NCI-H510A (cell line): ENCODE measurements around the gene RTN1.

ENCODE experiments used
- DNase-seq: peaks from one replicate; lab custom pipeline; 2025; lab: John Stamatoyannopoulos, UW

The RTN1 gene

GRCh38 chr14:59788176-59788575 lies 82.4 kb downstream of the RTN1 start:
- no peak for DNase-seq

DNA sequence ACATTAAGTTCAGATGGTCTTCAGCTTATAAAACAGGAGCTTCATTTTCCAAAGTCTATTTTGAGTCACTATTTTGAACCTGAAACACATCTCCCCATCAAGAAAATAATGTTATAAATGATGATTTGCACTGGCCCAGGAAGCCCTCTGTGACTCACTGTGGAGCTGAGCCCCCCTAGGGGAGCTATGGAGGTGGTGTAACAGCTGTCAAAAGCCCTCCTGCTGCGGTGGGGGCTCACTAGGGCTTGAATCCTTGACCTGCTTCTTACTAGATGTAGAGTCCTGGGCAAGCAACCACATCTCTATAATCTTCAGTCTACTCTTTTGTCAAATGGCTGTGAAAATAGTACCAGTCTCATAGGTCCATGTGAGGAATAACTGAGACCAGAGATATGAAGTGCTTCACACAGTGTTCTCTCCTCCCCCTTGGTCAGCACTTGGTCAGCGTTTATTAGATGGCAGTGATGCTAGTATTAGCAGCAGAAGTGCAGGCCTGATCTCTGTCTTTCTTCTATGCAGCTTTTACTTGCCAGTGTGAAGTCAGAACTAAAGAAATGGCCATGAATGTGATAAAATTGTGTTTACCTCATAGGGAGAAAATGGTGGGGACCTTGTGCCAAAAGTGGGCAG lies 83.4 kb downstream of the RTN1 start:
- DNase-seq, result no peak

DNA sequence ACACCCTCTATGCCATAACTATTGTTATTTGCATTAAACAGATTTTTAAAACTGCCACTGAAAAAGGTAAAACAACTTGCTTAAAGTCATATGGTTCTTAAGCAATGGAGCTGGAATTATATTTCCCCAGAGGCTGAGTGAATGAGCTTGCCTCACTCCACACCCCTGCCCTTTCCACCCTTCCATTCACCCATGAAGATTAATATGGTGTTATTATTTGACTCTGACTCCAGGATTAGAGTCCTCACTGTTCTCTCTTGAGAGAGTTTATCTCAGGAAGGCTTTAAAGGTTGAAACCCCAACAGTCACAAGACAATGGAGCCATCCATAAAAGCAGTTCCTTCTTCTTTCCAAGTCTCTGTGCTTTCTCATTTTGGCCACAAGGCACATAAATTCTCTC lies 84.9 kb downstream of the RTN1 start:
- no peak for DNase-seq

DNA sequence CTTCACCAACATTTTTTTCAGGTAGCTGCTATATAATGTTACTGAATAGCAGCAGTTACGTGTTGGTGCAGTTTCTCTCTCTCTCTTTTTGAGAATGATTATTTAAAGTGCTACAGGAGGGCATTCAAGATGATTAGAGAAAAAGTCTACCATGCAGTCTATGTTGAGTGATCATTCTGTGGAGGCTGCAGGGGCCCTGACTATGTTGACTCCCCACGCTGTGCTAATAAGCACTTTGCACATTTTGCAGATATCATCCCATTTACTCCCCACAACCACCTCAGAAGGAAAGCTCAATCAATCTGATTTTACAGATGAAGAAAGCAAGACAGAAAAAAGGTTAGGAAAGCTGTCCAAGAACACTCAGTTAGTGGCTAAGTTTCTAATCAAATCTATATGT lies 87.8 kb downstream of the RTN1 start:
- no peak for DNase-seq

DNA sequence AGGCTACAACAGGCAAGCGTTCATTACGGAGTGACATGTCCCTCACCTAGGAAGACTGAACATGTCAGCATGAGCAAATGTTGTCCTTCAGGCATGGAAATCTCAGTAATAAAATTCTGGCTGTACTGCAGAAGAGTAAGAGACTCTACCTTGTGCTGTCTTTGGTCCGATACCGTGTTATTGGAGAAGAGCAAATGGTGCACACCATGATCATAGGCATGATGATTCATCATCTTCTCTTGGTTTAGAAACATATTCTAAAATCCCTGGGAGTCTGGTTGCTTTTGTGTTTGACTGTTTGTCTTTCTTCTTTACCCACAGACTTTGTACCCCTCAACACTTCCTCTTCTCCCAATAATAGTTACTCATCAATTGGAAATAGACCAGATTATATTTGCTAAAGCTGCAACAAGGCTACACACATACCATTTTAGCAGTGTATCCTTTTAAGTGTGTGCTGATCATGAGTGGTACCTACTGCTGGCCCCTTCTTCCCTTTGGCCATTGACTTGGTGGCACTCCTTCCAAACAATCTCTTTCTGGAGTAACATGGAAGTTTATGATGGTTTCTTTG lies 93.5 kb downstream of the RTN1 start:
- no peak for DNase-seq

DNA sequence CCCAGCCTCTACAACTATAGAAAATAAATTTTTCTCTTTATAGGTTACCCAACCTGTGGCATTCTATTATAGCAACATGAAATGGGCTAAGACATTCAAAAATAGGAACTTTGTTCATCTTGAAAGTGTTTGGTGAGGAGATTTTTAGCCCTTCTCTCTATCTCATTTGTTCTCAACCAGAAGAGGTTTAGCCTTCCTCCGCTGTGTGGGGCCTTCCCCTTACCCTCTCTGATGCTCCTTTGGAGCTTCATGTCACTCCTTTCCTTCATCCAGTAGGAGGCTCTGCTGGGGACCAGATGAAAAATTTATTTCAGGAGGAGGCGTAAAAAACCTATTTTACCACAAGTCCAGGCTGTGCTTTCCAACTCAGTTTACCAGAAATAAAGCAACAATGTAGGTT lies 94.1 kb downstream of the RTN1 start:
- DNase-seq, result no peak

DNA sequence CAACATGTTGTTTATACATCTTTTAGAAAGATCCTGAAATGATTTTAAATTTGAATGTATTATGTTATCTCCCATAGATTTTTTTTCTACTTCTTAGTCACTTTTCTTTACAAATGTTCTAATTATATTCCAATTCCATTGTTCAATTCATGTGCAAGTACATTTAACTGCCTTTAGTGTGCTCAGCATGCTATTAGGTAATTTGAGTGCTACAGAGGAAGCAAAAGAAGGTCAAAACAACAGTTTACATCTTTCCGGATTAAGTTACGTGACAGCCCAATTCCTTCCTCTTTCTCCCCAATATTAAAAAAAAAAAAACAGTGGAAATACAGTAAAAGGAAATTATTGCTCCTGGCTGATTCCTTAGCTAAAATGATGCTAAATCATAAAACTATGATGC lies 98.3 kb downstream of the RTN1 start:
- no peak for DNase-seq

DNA sequence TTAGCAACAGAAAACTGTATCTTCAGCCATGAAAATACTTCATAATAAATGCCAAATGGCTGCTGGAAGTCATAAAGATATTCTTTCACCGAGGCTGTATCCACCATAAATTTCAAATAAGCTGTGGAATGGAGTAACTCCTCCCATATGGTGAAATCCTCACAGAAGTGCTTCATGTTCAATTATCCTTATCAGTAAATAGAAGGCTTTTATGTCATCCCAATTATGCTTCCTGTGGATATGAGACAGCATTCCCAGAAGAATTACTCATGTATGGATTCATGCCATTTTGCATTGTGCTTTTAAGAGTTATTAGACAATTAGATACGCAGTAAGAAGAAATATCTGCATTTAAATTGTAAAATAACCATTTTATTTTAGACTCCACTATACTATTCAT lies 99.0 kb downstream of the RTN1 start:
- DNase-seq, result no peak

GRCh38 chr14:59769586-59769985 lies 101.0 kb downstream of the RTN1 start:
- no peak for DNase-seq

- DNase-seq, result no peak
These were observed 101.7 kb downstream of the RTN1 start for GRCh38 chr14:59768855-59769375.

DNA sequence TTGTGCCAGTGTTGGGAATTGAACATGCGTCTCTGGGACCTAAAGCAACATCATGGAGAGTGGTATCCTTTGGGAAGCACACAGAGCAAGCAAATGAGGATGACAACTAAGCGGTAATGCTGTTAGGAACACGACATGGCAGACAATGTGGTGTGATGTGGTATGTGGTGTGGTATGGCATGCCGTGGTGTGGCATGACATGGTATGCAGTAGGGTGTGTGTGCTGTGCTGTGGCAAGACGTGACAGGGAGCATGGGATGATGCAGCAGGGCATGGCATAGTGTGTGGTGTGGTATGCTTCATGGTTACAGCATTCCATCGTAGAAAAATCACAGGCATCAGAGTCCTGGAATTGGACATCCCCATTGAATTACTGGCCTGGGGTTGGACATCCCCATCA lies 108.7 kb downstream of the RTN1 start:
- no peak for DNase-seq

- DNase-seq, result no peak
These were observed 115.0 kb downstream of the RTN1 start for GRCh38 chr14:59755409-59756135.

DNA sequence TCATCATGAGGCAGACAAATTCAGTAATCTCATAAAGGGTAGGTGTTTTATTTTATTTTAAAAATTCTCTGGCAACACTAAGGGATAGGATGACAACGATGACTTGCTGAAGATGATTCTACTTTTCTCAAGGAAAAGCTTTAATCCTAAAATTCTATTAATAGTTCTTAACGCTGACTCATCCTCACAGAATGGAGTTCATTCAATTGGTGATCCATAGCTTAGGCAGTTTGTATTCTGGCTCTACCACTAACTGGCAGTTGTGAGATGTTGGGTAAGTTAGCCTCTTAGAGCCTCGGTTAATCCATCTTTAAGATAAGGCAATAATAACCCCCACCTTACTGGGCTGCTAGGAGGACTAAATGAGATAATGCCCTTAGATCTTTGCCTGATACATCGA lies 116.3 kb downstream of the RTN1 start:
- DNase-seq, result no peak

GRCh38 chr14:59753512-59753911 lies 117.1 kb downstream of the RTN1 start:
- no peak for DNase-seq

GRCh38 chr14:59751578-59751977 lies 119.0 kb downstream of the RTN1 start:
- DNase-seq, result no peak

DNA sequence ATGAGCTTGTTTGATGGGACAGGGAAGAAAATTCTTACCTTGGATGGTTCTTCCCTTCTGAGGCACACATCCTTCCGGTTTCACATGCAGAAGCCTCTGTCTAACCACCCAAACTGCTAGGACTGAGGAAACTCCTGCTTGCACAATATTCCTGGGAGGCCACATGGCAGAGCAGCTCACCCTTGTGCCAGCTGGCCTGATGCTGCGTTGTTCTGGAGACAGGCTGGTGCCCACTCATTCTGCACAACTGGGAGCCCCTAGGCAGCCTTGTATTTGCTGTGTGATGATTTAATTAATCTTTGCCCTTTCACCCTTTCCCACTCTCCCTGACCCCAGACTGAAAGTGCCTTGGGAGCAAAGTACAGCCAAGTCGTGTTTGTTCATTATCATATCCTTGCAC lies 130.8 kb downstream of the RTN1 start:
- DNase-seq, result no peak

GRCh38 chr14:59728304-59728703 lies 142.3 kb downstream of the RTN1 start:
- DNase-seq, result peak; percentile 31

DNA sequence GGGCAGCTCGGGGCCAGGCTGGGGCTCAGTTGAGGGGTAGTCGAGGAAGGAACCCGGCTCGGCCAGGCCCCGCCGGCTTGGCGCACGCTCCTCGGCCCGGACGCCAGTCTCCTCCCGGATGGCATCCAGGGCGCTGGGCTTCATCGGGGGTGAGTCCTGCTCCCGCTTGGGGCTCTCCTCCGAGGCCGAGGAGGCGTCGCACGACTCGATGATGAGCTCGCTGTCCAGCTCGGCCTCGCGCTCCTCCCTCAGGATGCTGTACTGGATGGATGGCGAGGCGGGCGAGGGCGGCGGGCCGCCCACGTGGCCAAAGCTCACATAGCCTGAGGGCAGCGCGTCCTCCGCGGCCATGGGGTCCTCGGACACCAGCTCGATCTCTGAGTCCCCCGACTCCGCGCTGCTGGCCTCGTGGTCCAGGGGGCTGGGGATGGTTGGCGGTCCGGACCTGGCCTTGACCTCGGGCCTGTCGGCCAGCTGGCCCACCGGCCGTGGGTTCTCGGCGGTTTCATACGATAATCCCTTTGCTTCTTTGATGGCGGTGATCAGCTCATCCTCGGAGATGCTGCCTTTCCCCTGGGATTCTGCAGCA lies 143.4 kb downstream of the RTN1 start:
- DNase-seq, result no peak

DNA sequence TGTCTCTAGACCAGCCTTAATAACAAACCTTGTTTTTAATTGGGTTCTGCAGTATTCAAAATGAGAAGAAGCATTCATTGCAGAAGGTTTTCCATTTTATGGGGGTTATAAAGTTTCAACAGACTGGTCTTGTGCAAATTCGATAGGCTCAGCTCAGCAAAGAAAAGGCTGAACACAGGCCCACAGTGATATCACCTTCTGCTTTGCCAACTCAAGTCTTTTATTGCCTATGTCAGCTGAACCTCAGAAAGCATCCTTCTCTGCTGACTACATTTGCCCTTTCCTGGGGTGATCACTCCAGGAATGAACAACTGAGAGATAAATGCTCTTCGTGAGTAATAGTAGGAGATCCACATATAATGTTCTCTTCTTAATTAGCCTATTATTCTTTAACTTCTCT lies 159.5 kb downstream of the RTN1 start:
- DNase-seq, result no peak

DNA sequence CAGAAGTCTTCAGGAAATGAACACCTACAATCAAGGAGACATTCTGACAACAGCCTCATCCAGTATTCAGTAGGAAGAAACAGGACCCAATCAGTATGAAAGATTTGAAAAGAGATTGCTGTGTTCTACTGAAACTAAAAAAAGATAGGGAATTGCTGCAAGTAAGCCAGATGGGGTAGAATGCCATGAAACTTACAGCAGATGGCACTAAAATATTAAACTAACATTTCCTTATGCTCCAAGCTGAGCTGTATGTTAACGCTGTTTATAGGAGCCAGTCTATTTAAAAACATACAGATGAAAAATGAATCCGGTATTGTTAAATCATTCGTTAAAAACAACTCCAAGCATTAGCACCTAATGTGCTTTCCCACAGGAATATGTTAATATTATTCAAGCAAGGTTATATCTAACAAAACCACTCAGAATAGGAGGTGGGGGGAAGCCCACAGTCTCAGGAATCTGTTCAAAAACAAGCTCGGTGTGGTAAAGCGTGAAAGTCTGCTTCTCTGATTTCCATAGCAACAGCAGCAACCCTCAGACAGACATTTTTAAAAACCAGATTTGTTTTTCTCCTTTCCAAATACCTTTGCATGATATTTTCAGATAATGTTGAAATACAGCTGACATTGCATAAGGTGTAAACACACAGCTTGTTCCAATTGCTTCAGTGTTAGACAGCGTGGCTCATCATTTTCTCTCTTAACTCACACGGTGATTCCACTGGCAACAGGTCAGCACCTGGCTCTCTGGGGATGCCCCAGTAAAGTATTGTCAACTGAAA lies 162.6 kb downstream of the RTN1 start:
- DNase-seq, result no peak

- DNase-seq, result no peak
These were observed 164.7 kb downstream of the RTN1 start for GRCh38 chr14:59705866-59706265.

- DNase-seq, result no peak
These were observed 165.3 kb downstream of the RTN1 start for GRCh38 chr14:59705245-59705644.
